Activated naive CD8-positive, alpha-beta T cell treated with anti-CD3 and anti-CD28 coated beads, Interleukin-2, amount 50 U/mL, for 24 hours (primary cell): Measurements from ENCODE around the gene ATP2B3.

ENCODE experiments used
- ATAC-seq: fragments of 150-1000 bp; cut with Tn5 transposase; one replicate; pipeline ENCODE4 v1.10.0; 2021
- DNase-seq: peaks from one replicate; pipeline ENCODE4 v3.0.0; 2021
- H3K27ac Mint-ChIP-seq: one replicate; pipeline ENCODE4 v1.8.0; 2021; ENCODE audit warnings: mild to moderate bottlenecking, mixed read lengths
- H3K27me3 Mint-ChIP-seq: one replicate; pipeline ENCODE4 v1.8.0; 2021; ENCODE audit warnings: mixed read lengths
- H3K36me3 Mint-ChIP-seq: one replicate; pipeline ENCODE4 v1.8.0; 2021; ENCODE audit warnings: low read depth, mixed read lengths
- H3K4me1 Mint-ChIP-seq: one replicate; pipeline ENCODE4 v1.8.0; 2021; ENCODE audit warnings: mixed read lengths
- H3K4me3 Mint-ChIP-seq: one replicate; pipeline ENCODE4 v1.8.0; 2021; ENCODE audit warnings: mild to moderate bottlenecking, moderate library complexity, mixed read lengths
- H3K9me3 Mint-ChIP-seq: one replicate; pipeline ENCODE4 v1.8.0; 2021; ENCODE audit warnings: mixed read lengths

Gene ATP2B3

GRCh38 chrX:153511784-153512500 lies 5.5 kb upstream of the ATP2B3 start:
- no peak overlapping the region for H3K4me3 Mint-ChIP-seq
- no peaks in the 10 kb centered on the region for H3K4me1 Mint-ChIP-seq

GRCh38 chrX:153512501-153512893 lies 4.9 kb upstream of the ATP2B3 start:
- Mint-ChIP-seq H3K27ac (no peak overlapping the region), H3K4me1 (no peaks in the 10 kb centered on the region)

More at GRCh38 chrX:153511784-153512500, 5.5 kb upstream of the ATP2B3 start:
- ATAC-seq, result no peak
- H3K27me3 Mint-ChIP-seq, result peaks cover 7% of the 10 kb centered on the region
- no peaks in the 10 kb centered on the region for H3K36me3 Mint-ChIP-seq
- no peaks in the 10 kb centered on the region for H3K9me3 Mint-ChIP-seq
- no peak for DNase-seq
- no peak overlapping the region for H3K27ac Mint-ChIP-seq

DNA sequence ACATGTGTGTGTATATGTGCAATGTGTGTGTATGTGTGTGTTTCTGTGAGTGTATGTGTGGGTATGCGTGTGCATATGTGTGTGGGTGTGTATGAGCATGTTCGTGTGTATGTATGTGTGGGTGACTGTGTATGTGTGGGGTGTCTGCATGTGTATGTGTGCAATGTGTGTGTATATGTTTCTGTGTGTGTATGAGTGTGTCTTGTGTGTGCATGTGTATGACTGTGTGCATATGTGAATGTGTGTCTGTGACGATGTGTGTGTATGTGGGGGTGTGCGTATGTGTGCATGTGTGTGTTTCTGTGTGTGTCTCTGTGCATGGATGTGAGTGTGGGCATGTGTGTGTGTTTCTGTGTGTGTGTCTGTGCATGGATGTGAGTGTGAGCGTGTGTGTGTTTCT lies 4.2 kb upstream of the ATP2B3 start:
- Mint-ChIP-seq H3K36me3 (no peaks in the 10 kb centered on the region), H3K9me3 (no peaks in the 10 kb centered on the region), H3K4me1 (no peaks in the 10 kb centered on the region), H3K4me3 (no peak overlapping the region), H3K27me3 (peaks cover 8% of the 10 kb centered on the region), H3K27ac (no peak overlapping the region)
- DNase-seq (no peak), ATAC-seq (no peak)

More at GRCh38 chrX:153512501-153512893, 4.9 kb upstream of the ATP2B3 start:
- no peak overlapping the region for H3K4me3 Mint-ChIP-seq
- H3K27me3 Mint-ChIP-seq, result peaks cover 7% of the 10 kb centered on the region
- ATAC-seq (no peak), DNase-seq (no peak)
- H3K36me3 Mint-ChIP-seq, result no peaks in the 10 kb centered on the region
- H3K9me3 Mint-ChIP-seq, result no peaks in the 10 kb centered on the region

DNA sequence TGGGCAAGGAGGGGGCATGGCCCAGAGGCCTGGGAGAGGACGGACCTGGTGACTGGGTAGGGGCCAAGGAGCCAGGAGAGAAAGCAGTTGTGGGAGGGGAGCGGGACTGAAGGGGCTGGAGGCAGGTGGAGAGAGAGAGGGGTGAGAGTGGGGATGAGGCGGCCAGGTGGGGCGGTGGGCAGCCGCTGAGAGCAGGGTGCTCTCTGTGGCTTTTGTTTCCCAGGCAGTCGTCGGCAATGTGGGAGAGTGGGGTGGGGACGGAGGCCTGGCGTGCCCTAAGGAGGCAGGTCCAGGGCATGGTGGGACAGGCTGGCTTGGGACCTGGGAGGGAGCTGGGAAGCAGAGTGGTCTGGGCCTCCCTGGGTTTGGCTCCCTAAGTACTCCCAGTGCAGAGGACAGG lies 3.2 kb upstream of the ATP2B3 start:
- Mint-ChIP-seq H3K36me3 (no peaks in the 10 kb centered on the region), H3K27me3 (peaks cover 12% of the 10 kb centered on the region), H3K9me3 (no peaks in the 10 kb centered on the region), H3K4me1 (no peaks in the 10 kb centered on the region), H3K27ac (no peak overlapping the region), H3K4me3 (no peak overlapping the region)
- DNase-seq (no peak), ATAC-seq (no peak)

DNA sequence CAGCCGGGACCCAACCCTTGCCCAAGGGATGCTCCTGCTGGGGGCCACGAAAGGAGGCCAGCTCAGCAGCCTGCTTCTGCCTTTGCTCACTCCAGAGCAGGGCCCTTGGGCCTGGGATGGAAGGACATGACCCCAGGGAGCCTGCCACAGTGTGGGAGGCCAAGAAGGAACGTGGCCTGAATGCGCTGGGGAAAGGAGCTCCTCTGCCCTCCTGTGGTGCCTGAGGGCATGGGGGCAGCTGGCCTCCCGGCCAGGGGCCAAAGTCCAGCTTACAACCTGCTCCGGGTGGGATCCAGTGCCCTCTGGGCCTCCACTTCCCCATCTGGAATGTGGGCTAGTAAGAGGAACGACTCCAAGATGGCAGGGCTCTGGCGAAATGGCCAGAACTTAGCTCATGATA lies 2.0 kb upstream of the ATP2B3 start:
- Mint-ChIP-seq H3K4me1 (no peaks in the 10 kb centered on the region), H3K4me3 (no peak overlapping the region), H3K36me3 (no peaks in the 10 kb centered on the region), H3K27ac (no peak overlapping the region), H3K27me3 (peaks cover 14% of the 10 kb centered on the region), H3K9me3 (no peaks in the 10 kb centered on the region)
- DNase-seq, result no peak
- no peak for ATAC-seq

- Mint-ChIP-seq H3K4me3 (no peak overlapping the region), H3K27me3 (peaks cover 14% of the 10 kb centered on the region), H3K9me3 (no peaks in the 10 kb centered on the region), H3K4me1 (no peaks in the 10 kb centered on the region), H3K27ac (no peak overlapping the region), H3K36me3 (no peaks in the 10 kb centered on the region)
- ATAC-seq, result no peak
- no peak for DNase-seq
Observed at GRCh38 chrX:153516073-153516472, 1.4 kb upstream of the ATP2B3 start.

DNA sequence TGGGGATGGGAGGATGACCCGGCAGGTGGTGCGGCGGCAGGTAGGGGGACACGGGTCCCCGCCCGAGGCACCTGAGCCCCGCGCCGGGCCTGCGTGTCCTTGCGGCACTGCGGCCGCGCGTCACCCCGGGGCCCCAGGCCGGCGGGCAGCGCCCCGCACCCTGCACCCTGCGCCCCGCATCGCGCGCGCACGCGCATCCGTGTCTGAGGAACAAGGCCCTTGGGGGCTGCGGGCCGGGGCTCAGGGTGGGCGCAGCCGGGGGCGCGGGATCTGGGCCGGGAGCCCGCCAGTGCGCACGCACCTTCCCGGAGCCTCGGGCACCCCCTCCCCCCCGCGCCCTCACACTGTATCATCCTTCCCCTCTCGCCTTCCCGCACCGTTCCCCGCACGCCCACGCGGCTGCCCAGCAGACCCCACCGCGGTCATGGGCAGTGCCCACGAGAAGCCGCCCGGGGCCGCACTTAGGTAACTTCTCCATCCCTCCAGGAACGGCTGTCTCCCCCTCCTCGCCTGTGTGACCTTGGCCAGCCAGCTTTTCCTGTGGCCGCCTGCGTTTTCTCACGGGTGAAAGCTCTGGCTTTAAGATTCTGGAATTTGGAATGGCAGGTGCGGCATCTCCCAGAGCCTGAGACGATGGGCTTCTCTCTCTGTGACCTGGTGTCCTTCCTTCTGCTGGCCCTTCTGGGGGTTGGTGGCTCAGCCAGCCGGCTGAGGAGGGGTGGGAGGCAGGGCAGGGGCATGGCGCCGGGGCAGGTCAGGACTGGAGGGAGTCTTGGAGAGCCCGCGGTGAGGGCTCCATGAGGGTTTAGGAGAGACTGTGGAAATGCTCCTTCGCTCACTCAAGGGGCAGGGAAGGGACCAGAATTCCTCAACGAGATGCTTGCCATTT lies 748 bp downstream of the ATP2B3 start:
- ATAC-seq, result no peak
- no peak overlapping the region for H3K4me3 Mint-ChIP-seq
- H3K27ac Mint-ChIP-seq, result no peak overlapping the region

DNA sequence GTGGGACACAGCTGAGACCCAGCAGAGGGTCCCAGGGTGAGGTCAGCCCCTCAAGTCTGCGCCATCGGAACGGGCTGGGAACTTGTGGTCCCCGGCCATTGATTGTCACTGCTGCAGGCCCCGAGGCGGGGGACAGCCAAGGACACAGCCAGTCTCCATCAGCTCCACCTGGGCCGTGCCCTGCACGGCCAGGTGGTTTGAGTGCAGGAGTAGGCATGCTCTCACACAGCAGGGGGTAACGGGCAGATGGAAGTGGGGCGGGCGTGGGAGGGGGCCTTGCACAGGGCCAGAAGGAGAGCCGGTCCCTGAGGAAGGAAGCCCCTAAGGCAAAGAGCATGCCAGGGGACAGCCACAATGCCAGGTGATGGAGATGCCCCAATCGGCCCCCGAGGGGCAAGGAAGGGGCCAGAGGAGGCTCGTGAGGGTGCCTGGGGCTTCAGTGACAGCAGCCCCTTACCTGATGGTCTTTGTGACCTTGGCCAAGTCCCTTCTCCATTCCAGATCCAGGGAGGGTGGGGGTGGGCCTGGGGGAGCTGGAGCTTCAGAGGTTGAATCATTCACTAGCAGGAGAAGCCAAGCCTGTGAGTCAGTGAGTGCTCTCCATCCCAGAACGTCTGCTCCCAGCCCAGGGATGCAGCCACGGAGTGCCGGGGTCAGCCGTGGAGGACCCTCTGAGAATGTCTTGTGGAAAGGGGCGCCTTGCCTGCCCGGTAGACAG lies 2.3 kb downstream of the ATP2B3 start:
- no peaks in the 10 kb centered on the region for H3K9me3 Mint-ChIP-seq
- no peak for DNase-seq
- H3K27me3 Mint-ChIP-seq, result peaks cover 14% of the 10 kb centered on the region
- H3K4me1 Mint-ChIP-seq, result no peaks in the 10 kb centered on the region
- H3K27ac Mint-ChIP-seq, result no peak overlapping the region
- no peak overlapping the region for H3K4me3 Mint-ChIP-seq
- no peaks in the 10 kb centered on the region for H3K36me3 Mint-ChIP-seq
- ATAC-seq, result no peak

More for the DNA sequence above, 748 bp downstream of the ATP2B3 start:
- Mint-ChIP-seq H3K4me1 (no peaks in the 10 kb centered on the region), H3K36me3 (no peaks in the 10 kb centered on the region), H3K27me3 (peaks cover 14% of the 10 kb centered on the region), H3K9me3 (no peaks in the 10 kb centered on the region)
- no peak for DNase-seq

- DNase-seq (no peak), ATAC-seq (no peak)
- H3K36me3 Mint-ChIP-seq, result no peaks in the 10 kb centered on the region
- no peaks in the 10 kb centered on the region for H3K4me1 Mint-ChIP-seq
- H3K9me3 Mint-ChIP-seq, result no peaks in the 10 kb centered on the region
- H3K27me3 Mint-ChIP-seq, result peaks cover 14% of the 10 kb centered on the region
- no peak overlapping the region for H3K4me3 Mint-ChIP-seq
- H3K27ac Mint-ChIP-seq, result no peak overlapping the region
Observed at GRCh38 chrX:153520287-153520917, 3.0 kb downstream of the ATP2B3 start.

DNA sequence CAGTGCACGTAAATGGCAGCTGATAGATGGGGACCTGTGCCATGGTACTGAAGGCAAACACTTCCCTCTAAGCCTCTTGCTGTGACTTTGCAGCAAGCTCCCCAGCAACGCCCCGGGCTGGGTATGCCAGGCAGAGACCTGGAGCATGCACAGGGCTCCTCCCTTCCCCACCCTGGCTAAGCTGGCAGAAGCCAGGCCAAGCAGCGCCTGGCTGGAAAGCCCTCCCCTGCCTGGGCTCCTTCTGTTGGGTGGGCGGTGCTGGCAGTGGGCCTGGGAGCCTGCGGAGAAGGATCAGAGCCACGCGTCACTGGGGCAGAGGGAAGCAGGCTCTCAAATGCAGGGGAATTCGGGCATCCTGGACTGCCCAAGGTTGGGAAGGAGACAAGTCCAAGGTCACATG lies 3.6 kb downstream of the ATP2B3 start:
- peaks cover 11% of the 10 kb centered on the region for H3K27me3 Mint-ChIP-seq
- no peak for ATAC-seq
- H3K27ac Mint-ChIP-seq, result no peak overlapping the region
- H3K4me1 Mint-ChIP-seq, result no peaks in the 10 kb centered on the region
- DNase-seq, result no peak
- H3K36me3 Mint-ChIP-seq, result no peaks in the 10 kb centered on the region
- no peak overlapping the region for H3K4me3 Mint-ChIP-seq
- H3K9me3 Mint-ChIP-seq, result no peaks in the 10 kb centered on the region

GRCh38 chrX:153522259-153522658 lies 4.8 kb downstream of the ATP2B3 start:
- Mint-ChIP-seq H3K4me1 (no peaks in the 10 kb centered on the region), H3K27ac (no peak overlapping the region), H3K4me3 (no peak overlapping the region), H3K27me3 (peaks cover 7% of the 10 kb centered on the region), H3K36me3 (no peaks in the 10 kb centered on the region), H3K9me3 (no peaks in the 10 kb centered on the region)
- DNase-seq (no peak), ATAC-seq (no peak)

DNA sequence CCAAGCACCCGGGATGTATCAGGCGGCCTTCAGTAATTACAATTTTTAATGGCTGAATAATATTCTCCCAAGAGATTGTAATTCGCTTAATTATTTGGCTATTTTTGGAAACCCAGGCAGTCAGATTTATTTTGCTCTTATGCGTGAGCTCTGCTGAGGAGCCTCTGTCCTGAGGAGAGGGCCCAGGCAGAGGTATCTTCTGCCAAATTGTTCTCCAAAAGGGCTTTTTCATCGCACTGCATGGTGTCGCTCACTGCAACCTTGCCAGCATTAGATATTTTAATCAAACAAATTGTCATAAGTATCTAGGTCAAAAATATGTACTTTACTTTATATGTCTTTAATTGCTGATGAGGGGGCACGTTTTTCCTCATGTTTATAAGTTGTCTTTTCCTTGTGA lies 5.8 kb downstream of the ATP2B3 start:
- peaks cover 8% of the 10 kb centered on the region for H3K27me3 Mint-ChIP-seq
- H3K27ac Mint-ChIP-seq, result no peak overlapping the region
- no peaks in the 10 kb centered on the region for H3K4me1 Mint-ChIP-seq
- H3K4me3 Mint-ChIP-seq, result no peak overlapping the region
- no peaks in the 10 kb centered on the region for H3K9me3 Mint-ChIP-seq
- DNase-seq, result no peak
- no peak for ATAC-seq
- H3K36me3 Mint-ChIP-seq, result no peaks in the 10 kb centered on the region

DNA sequence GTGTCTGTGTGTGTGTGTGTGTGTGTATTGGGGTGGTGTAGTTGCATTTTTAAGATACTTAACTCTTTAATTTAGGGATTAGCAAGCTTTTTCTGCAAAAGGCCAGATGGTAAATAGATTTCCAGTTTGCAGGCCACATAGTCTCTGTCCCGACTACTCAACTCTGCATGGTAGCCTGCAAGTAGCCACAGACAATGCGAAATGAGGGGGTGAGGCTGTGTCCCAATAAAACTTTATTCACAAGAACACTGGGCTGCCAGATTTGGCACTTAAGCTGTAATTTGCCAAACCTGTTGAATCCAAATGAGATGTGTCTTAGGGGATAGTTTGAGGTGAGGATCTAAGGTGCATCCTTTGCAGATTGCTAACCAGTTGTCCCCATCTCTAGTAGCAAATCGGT lies 6.8 kb downstream of the ATP2B3 start:
- no peaks in the 10 kb centered on the region for H3K9me3 Mint-ChIP-seq
- no peak overlapping the region for H3K4me3 Mint-ChIP-seq
- no peaks in the 10 kb centered on the region for H3K4me1 Mint-ChIP-seq
- ATAC-seq (no peak), DNase-seq (no peak)
- H3K36me3 Mint-ChIP-seq, result no peaks in the 10 kb centered on the region
- H3K27ac Mint-ChIP-seq, result no peak overlapping the region
- H3K27me3 Mint-ChIP-seq, result peaks cover 3% of the 10 kb centered on the region

DNA sequence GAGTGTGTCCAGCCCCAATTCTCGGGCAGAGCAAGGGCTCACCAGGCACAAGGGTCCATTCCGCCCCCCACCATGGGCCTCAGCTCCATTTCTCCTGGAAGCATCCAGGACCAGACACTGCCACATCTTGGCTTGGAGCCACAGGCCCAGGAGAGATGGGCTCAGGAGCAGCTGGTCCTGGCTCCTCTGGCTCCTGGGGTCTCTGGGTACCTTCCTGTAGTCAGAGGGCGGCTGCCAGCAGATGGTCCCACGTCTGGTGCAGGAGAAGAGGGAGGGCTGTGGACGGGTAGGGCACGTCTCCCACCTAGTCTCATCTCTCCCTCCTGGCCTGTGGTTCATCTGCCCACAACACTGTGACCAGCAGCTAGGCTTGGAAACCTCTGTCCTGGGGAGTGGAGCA lies 8.0 kb downstream of the ATP2B3 start:
- Mint-ChIP-seq H3K4me1 (no peaks in the 10 kb centered on the region), H3K27ac (no peak overlapping the region), H3K36me3 (no peaks in the 10 kb centered on the region)

More for the DNA sequence above, 8.0 kb downstream of the ATP2B3 start:
- peaks cover 2% of the 10 kb centered on the region for H3K27me3 Mint-ChIP-seq
- DNase-seq (no peak), ATAC-seq (no peak)
- H3K9me3 Mint-ChIP-seq, result no peaks in the 10 kb centered on the region
- H3K4me3 Mint-ChIP-seq, result no peak overlapping the region
